ENCODE results near the gene ZDHHC24. TPM values are rescaled to one million over a fixed set of nuclear protein-coding genes. Genes with fewer than 3 reads are reported as not detected.
"Not testable (repeated sequence)": the region's sequence is repeated elsewhere in the genome, so short reads cannot be mapped to it uniquely, and the experiment has no call there.

Gene ZDHHC24
- total RNA-seq, 1 donor from 2014 or later, result 5.2 TPM

- Histone ChIP-seq H3K27me3 (ENCODE audit: low read depth) (no peaks in the 10 kb centered on the region), H3K4me3 (no peak overlapping the region), H3K9me3 (replicated peaks) (no peaks in the 10 kb centered on the region), H3K27ac (replicated peaks) (no peak overlapping the region), H3K4me1 (peaks cover 36% of the 10 kb centered on the region), H3K36me3 (peaks cover 10% of the 10 kb centered on the region)
- intact Hi-C loops (cut with micrococcal nuclease), result no loop called here
- no peak for DNase-seq
- no peak for TF ChIP-seq CTCF (IDR thresholded peaks at IDR 0.05; ENCODE audit: borderline replicate concordance)
These were observed 1.8 kb upstream of the ZDHHC24 start for GRCh38 chr11:66547662-66548009.

GRCh38 chr11:66546966-66547661 is 1.3 kb upstream of the ZDHHC24 start:
- DNase-seq, result no peak
- no peak for TF ChIP-seq CTCF (IDR thresholded peaks at IDR 0.05; ENCODE audit: borderline replicate concordance)
- intact Hi-C loops (cut with micrococcal nuclease), result no loop called here
- Histone ChIP-seq H3K36me3 (peaks cover 14% of the 10 kb centered on the region), H3K9me3 (replicated peaks) (no peaks in the 10 kb centered on the region), H3K4me3 (peak overlapping the region; percentile 88), H3K27ac (replicated peaks) (peak overlapping the region; percentile 76), H3K4me1 (peaks cover 36% of the 10 kb centered on the region), H3K27me3 (ENCODE audit: low read depth) (no peaks in the 10 kb centered on the region)

- DNase-seq, result peak; percentile 33
- Histone ChIP-seq H3K9me3 (replicated peaks) (no peaks in the 10 kb centered on the region), H3K4me1 (peaks cover 36% of the 10 kb centered on the region), H3K4me3 (peak within 1 kb of the TSS; percentile 88), H3K27me3 (ENCODE audit: low read depth) (no peaks in the 10 kb centered on the region), H3K27ac (replicated peaks) (peak within 1 kb of the TSS; percentile 76), H3K36me3 (peaks cover 20% of the 10 kb centered on the region)
- intact Hi-C loops (cut with micrococcal nuclease), result no loop called here
- no peak for TF ChIP-seq CTCF (IDR thresholded peaks at IDR 0.05; ENCODE audit: borderline replicate concordance)
These were observed 619 bp upstream of the ZDHHC24 start, which contains the start of gene ACTN3 for GRCh38 chr11:66546368-66546965. TSS of gene ACTN3 (plus strand) at chr11:66546903. CDS start at chr11:66546938, 35 bp downstream.

GRCh38 chr11:66544952-66545351 is 896 bp downstream of the ZDHHC24 start:
- intact Hi-C loops (cut with micrococcal nuclease); H3K27ac ChIP-seq (replicated peaks); H3K9me3 ChIP-seq (replicated peaks); DNase-seq; H3K27me3 ChIP-seq (ENCODE audit: low read depth): not testable (repeated sequence)
- peaks cover 36% of the 10 kb centered on the region for H3K4me1 ChIP-seq
- peaks cover 31% of the 10 kb centered on the region for H3K36me3 ChIP-seq
- H3K4me3 ChIP-seq, result peak overlapping the region; percentile 88

GRCh38 chr11:66543263-66544107 is 2.4 kb downstream of the ZDHHC24 start:
- intact Hi-C loops (cut with micrococcal nuclease), result no loop called here
- H3K9me3 ChIP-seq (replicated peaks), result no peaks in the 10 kb centered on the region
- TF ChIP-seq CTCF (IDR thresholded peaks at IDR 0.05; ENCODE audit: borderline replicate concordance), result no peak
- H3K27ac ChIP-seq (replicated peaks), result no peak overlapping the region
- peak; percentile 28 for DNase-seq
- peak overlapping the region; percentile 8 for H3K4me3 ChIP-seq
- H3K27me3 ChIP-seq (ENCODE audit: low read depth), result no peaks in the 10 kb centered on the region
- H3K4me1 ChIP-seq, result peaks cover 36% of the 10 kb centered on the region
- peaks cover 45% of the 10 kb centered on the region for H3K36me3 ChIP-seq

All from left ventricle myocardium inferior (tissue), 1 donor.